Subcutaneous adipose tissue (tissue), 4 donors: Measurements from ENCODE around the gene ISOC2. TPM values are rescaled to one million over a fixed set of nuclear protein-coding genes. Genes with fewer than 3 reads are reported as not detected.

Experiments
- CTCF ChIP-seq: fragments of 450-650 bp; IDR thresholded peaks from one replicate; pipeline ENCODE4 v1.5.1; 2016; ENCODE audit warnings: low read depth, mild to moderate bottlenecking, control low read depth, antibody characterized with exemption, moderate library complexity
- total RNA-seq, 4 donors: library from RNA; depleted of rRNA; stranded (reverse); fragments of >200 nt; gene quantifications; one replicate each; pipeline ENCODE4 v1.1.0, GENCODE V29; 2016

The ISOC2 gene
- total RNA-seq, 4 donors from 2014 or later = 38.2 to 62.4 (median 45.7) TPM

GRCh38 chr19:55431183-55431582 lies 30.3 kb downstream of the ISOC2 start:
- TF ChIP-seq CTCF = no peak

- TF ChIP-seq CTCF = no peak
These were observed 35.4 kb downstream of the ISOC2 start for GRCh38 chr19:55426042-55426441.

- no peak for TF ChIP-seq CTCF
These were observed 36.9 kb downstream of the ISOC2 start for GRCh38 chr19:55424518-55424917.

GRCh38 chr19:55423225-55424005 lies 38.0 kb downstream of the ISOC2 start:
- TF ChIP-seq CTCF = no peak

GRCh38 chr19:55419624-55420236 lies 41.7 kb downstream of the ISOC2 start:
- no peak for TF ChIP-seq CTCF

GRCh38 chr19:55419103-55419502 lies 42.3 kb downstream of the ISOC2 start:
- no peak for TF ChIP-seq CTCF

- TF ChIP-seq CTCF = no peak
These were observed 43.3 kb downstream of the ISOC2 start for GRCh38 chr19:55418185-55418584.
